GM21529 (cell line): ENCODE measurements around the gene IL10RA.

Experiments used
- ATAC-seq: cut with Tn5 transposase; IDR thresholded peaks from one replicate; pipeline ENCODE4 v1.9.1; 2021; ENCODE audit not compliant: unreplicated experiment

IL10RA gene

GRCh38 chr11:118042796-118043195 is 56.6 kb downstream of the IL10RA start:
- ATAC-seq, result no peak

DNA sequence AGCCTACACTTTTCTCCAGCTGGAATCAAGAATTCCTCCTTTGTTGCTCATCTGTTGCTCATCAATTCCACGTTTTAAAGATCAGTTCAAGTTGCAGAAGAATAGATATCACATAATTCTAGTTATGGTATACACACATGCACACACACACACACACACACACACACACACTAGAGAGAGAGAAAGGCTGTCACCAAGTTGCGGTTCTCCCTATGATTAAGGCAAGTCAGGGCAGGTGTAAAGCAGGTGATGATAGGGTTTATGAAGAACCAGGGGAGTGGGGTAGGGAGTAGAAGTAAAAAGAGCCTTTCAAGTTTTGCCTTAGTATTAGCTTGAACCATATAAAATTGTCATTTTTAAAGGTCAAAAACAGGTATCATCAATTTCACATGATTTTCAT is 59.0 kb downstream of the IL10RA start:
- no peak for ATAC-seq

DNA sequence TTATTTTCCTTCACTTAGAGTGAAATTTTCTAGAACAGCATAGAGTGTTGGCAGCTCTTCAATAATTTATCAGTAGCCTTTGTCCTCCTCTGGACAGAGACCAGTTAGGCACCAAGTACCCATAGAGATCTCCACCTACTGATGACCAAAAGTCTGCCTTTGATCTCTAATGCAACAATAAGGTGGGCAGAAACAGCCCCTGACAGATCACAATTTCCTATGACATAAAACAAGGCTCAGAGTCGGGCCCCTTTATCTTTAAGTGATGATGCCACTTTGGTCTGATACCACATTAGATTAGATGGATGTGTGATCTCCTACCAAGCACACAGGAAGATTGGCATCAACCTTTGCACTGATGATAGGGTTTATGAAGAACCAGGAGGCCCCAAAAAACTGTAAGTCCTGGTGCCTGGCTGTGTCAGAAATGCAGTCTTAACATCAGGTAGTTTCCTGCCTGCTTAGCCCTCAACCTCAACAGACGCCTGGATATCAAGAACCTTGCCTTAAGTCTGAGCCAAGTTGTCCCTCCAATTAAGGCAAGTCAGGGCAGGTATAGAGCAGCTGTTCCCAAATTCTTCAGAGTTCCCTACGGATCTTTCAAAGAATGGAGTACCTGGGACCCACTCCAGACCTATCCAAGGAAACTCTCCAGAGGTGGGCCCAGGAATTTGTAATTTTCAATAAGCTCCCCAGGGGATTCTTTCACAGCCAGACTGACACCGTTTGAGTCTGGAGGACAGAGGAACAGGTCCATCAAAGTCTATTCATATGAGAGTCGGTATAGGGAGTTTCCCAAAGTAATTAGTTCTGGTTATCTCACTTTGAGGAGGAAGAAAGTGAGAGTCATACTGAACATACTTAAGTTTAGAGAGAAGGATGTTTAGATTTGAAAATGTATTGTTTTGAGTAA is 60.1 kb downstream of the IL10RA start:
- no peak for ATAC-seq

GRCh38 chr11:118046964-118047700 is 60.9 kb downstream of the IL10RA start:
- ATAC-seq, result no peak

DNA sequence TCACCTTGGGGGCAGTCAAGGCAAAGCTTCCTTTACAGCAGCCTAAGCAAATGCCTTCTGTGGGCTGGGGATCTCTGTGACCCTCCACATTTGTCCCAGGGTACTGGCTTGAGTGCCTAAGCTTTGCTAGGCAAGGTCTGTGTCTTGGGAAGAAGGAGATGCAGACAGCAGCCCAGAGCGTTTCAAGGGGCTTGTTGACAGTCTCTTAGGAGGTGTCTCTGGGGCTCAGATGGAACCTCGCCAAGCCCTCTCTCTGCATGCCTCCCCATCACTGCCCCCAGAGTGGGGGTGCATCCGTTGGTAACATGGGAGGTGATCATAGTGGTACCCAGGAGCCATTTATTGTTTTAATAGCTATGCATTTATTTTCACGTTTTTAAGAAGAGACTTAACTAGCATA is 61.6 kb downstream of the IL10RA start:
- ATAC-seq, result no peak

DNA sequence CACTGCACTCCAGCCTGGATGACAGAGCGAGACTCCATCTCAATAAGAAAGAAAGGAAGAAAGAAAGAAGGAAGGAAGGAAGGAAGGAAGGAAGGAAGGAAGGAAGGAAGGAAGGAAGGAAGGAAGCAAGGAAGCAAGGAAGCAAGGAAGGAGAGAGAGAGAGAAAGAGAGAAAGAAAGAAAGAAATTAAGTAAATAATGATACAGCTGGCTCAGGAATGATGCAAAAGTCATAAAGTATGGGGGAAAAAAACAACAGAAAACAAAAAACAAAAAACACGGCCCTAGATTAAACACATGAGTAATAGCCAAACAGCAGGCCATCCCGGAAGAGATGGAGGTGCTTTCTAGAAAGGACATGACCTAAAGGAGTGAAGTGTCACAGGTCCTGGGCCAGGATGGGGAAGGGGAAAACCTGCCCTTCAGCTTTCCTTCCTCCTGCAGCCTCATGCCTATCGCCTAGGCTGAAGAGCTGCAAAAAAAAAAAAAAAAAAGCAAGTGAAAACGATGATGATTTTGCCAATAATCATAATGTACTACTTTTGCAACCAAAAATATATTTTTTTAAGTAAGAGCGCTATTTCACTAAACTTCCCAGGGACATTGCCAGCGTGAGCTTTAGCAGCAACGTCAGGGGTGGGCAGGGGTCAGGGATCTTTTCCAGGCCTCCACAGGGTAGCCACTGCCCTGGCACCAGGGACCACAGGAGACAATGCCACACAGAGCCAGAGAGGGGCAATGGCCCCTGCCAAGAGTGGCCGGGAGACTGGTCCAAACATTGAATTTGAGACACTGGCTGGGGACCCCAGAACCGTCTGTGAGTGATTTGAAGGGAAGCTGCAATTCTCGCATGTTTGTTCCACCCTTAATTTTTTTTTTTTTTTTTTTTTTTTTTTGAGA is 62.5 kb downstream of the IL10RA start:
- ATAC-seq, result no peak

DNA sequence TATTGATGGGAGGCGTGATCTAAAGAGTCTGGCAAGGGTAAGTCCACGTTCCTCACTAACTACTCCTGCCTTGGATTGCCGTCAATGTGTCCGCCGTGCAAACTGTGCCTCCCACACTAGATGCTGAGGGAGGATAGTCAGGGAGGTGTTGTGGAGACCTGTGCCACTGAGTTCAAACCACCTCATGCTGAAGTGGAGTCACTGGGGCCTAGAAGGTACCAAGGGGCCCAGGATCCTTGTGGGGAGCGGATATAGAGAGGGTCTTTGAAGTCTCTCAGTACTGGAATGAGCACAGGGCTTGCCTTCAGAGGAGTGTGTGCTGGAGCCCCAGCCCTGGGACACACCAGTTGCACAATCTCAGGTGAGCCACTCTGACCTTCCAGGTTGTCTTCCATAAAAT is 63.6 kb downstream of the IL10RA start:
- no peak for ATAC-seq

DNA sequence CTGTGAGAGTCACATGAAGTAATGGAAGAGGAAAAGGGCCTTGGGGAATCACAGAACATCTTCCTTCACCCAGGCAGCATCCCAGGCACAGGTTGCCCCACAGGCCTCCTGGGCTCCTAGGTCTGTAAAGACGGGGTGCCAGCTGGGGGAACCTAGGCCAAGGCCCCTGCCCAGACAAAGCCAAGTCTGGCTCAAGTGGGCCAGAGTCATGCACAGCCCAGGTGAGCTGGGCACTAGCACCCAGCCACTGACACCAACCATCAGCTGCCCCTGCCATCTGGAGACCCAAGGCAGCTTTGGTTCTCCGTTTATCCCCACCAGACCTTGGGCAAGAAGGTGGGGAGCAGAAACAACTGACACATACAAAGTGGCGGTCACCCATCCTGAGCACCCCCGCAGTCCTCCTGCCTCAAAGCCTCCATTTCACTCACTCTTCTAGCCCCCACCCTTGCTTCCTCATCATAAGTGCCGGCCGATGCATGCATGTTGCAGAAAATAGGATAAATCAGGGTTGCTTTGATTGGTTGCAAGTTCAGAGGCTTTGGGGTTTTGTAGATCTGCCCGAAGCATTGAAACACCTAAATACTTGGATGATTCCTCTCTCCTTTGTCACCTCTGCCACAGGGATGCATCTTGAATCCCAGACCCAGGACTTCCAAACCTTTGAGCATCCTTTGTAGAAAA is 64.2 kb downstream of the IL10RA start:
- no peak for ATAC-seq
